Astrocyte (in vitro differentiated cells and primary cell): ENCODE results near the gene PGGHG. TPM values are rescaled to one million over a fixed set of nuclear protein-coding genes. Genes with fewer than 3 reads are reported as not detected.
A peak's percentile ranks its signal among the peaks of the same experiment; 100 is the strongest.
"Not testable (repeated sequence)": the region's sequence is repeated elsewhere in the genome, so short reads cannot be mapped to it uniquely, and the experiment has no call there.

Experiments used
- DNase-seq: peaks from one replicate; pipeline ENCODE4 v3.0.0-alpha.2; 2010; ENCODE audit warnings: low read depth
- FAIRE-seq: peaks from 2 replicates; lab custom pipeline; 2011; peaks lifted over from hg19 to GRCh38; lab: Jason Lieb, UNC
- H2AFZ ChIP-seq: 2 replicates; pipeline ENCODE4 v1.6.0; 2012; ENCODE audit warnings: low read depth, low read length, inconsistent platforms
- H3K27ac ChIP-seq: 2 replicates; pipeline ENCODE4 v1.5.1; 2011; ENCODE audit warnings: low read depth, low read length, inconsistent platforms
- H3K27me3 ChIP-seq: 2 replicates; pipeline ENCODE4 v1.6.0; 2011; ENCODE audit warnings: low read length, inconsistent platforms; ENCODE audit not compliant: insufficient read depth
- H3K36me3 ChIP-seq: 2 replicates; pipeline ENCODE4 v1.5.1; 2011; ENCODE audit warnings: low read length, inconsistent platforms; ENCODE audit not compliant: insufficient read depth
- H3K4me1 ChIP-seq: 2 replicates; pipeline ENCODE4 v1.5.1; 2011; ENCODE audit warnings: low read length, inconsistent platforms; ENCODE audit not compliant: insufficient read depth
- H3K4me2 ChIP-seq: 2 replicates; pipeline ENCODE4 v1.6.0; 2012; ENCODE audit warnings: low read length, inconsistent platforms
- H3K4me3 ChIP-seq: 2 replicates; pipeline ENCODE4 v1.5.1; 2011; ENCODE audit warnings: low read depth, mild to moderate bottlenecking, low read length, inconsistent platforms; ENCODE audit not compliant: insufficient read depth
- H3K79me2 ChIP-seq: 2 replicates; pipeline ENCODE4 v1.6.0; 2012; ENCODE audit warnings: mild to moderate bottlenecking, low read length, inconsistent platforms; ENCODE audit not compliant: insufficient read depth
- H3K9ac ChIP-seq: 2 replicates; pipeline ENCODE4 v1.6.0; 2012; ENCODE audit warnings: mild to moderate bottlenecking, low read length, inconsistent platforms
- H3K9me3 ChIP-seq: 2 replicates; pipeline ENCODE4 v1.5.1; 2012; ENCODE audit warnings: low read depth, mild to moderate bottlenecking, low read length, inconsistent platforms; ENCODE audit not compliant: insufficient read depth
- H4K20me1 ChIP-seq: 2 replicates; pipeline ENCODE4 v1.6.0; 2012; ENCODE audit warnings: low read length, inconsistent platforms; ENCODE audit not compliant: insufficient read depth
- H3K27ac Mint-ChIP-seq: one replicate; pipeline ENCODE4 v1.8.0; 2021; ENCODE audit warnings: mild to moderate bottlenecking, mixed read lengths; ENCODE audit not compliant: unreplicated experiment
- H3K27me3 Mint-ChIP-seq: one replicate; pipeline ENCODE4 v1.8.0; 2021; ENCODE audit warnings: low read depth, mixed read lengths; ENCODE audit not compliant: unreplicated experiment
- H3K36me3 Mint-ChIP-seq: one replicate; pipeline ENCODE4 v1.8.0; 2021; ENCODE audit warnings: low read depth, mixed read lengths; ENCODE audit not compliant: unreplicated experiment
- H3K4me1 Mint-ChIP-seq: one replicate; pipeline ENCODE4 v1.8.0; 2021; ENCODE audit warnings: low read depth, mixed read lengths; ENCODE audit not compliant: unreplicated experiment
- H3K4me3 Mint-ChIP-seq: one replicate; pipeline ENCODE4 v1.8.0; 2021; ENCODE audit warnings: mild to moderate bottlenecking, moderate library complexity, mixed read lengths; ENCODE audit not compliant: unreplicated experiment
- H3K9me3 Mint-ChIP-seq: one replicate; pipeline ENCODE4 v1.8.0; 2021; ENCODE audit warnings: mild to moderate bottlenecking, mixed read lengths; ENCODE audit not compliant: unreplicated experiment
- EZH2 ChIP-seq: IDR thresholded peaks from 2 replicates; pipeline ENCODE4 v1.6.1; 2012; ENCODE audit warnings: mild to moderate bottlenecking, low read length, inconsistent platforms; ENCODE audit not compliant: insufficient read depth
- total RNA-seq: library from RNA; stranded (reverse); gene quantifications from 2 replicates; pipeline ENCODE4 v1.2.1, GENCODE V29; 2021
- TF ChIP-seq, protein P1 (sequence below): IDR thresholded peaks from 2 replicates; pipeline ENCODE4 v1.5.1; 2011; ENCODE audit warnings: low read depth, mild to moderate bottlenecking, inconsistent platforms, low read length, moderate library complexity; ENCODE audit not compliant: insufficient read depth

PGGHG gene
- total RNA-seq, 1 donor from 2014 or later, result 25.1 TPM

- Histone ChIP-seq H3K4me2 (peak within 1 kb of the TSS; percentile 68), H4K20me1 (no peaks in the 10 kb centered on the region), H3K27ac (no peak within 1 kb of the TSS), H3K4me1 (peaks cover 16% of the 10 kb centered on the region), H3K79me2 (peaks cover 6% of the 10 kb centered on the region), H3K36me3 (no peaks in the 10 kb centered on the region), H3K4me3 (no peak within 1 kb of the TSS), H3K27me3 (peaks cover 26% of the 10 kb centered on the region), H3K9me3 (no peaks in the 10 kb centered on the region), H3K9ac (no peak within 1 kb of the TSS), H2AFZ (no peak within 1 kb of the TSS)
- FAIRE-seq (no peak), DNase-seq (peak; percentile 60)
- H3K27me3 Mint-ChIP-seq, result no peaks in the 10 kb centered on the region
- H3K9me3 Mint-ChIP-seq, result no peaks in the 10 kb centered on the region
- peaks cover 32% of the 10 kb centered on the region for H3K4me1 Mint-ChIP-seq
- peaks cover 6% of the 10 kb centered on the region for H3K36me3 Mint-ChIP-seq
- no peak for TF ChIP-seq EZH2
- peak within 1 kb of the TSS; percentile 83 for H3K27ac Mint-ChIP-seq
- peak within 1 kb of the TSS; percentile 95 for H3K4me3 Mint-ChIP-seq
Observed at GRCh38 chr11:313787-314553, 25.0 kb downstream of the PGGHG start, which contains the start of gene IFITM1. Gene IFITM1 (plus strand): TSS chr11:314040. CDS start chr11:314171, 131 bp downstream.

GRCh38 chr11:314554-314875 lies 25.6 kb downstream of the PGGHG start:
- H3K9ac ChIP-seq, H3K9me3 Mint-ChIP-seq, H3K27me3 Mint-ChIP-seq, DNase-seq, FAIRE-seq, H4K20me1 ChIP-seq, H3K4me3 ChIP-seq, H3K4me2 ChIP-seq, H3K9me3 ChIP-seq, H3K79me2 ChIP-seq, H2AFZ ChIP-seq, H3K27ac ChIP-seq, H3K36me3 Mint-ChIP-seq, H3K36me3 ChIP-seq: not testable (repeated sequence)
- Mint-ChIP-seq H3K27ac (peak overlapping the region; percentile 83), H3K4me1 (peaks cover 27% of the 10 kb centered on the region), H3K4me3 (peak overlapping the region; percentile 95)
- Histone ChIP-seq H3K4me1 (peaks cover 13% of the 10 kb centered on the region), H3K27me3 (peaks cover 26% of the 10 kb centered on the region)

- peaks cover 10% of the 10 kb centered on the region for H3K4me1 ChIP-seq
- H4K20me1 ChIP-seq, result no peaks in the 10 kb centered on the region
- Mint-ChIP-seq H3K27ac (peak overlapping the region; percentile 47), H3K9me3 (no peaks in the 10 kb centered on the region), H3K4me1 (peaks cover 26% of the 10 kb centered on the region), H3K27me3 (no peaks in the 10 kb centered on the region), H3K36me3 (peaks cover 4% of the 10 kb centered on the region), H3K4me3 (peak overlapping the region; percentile 95)
- TF ChIP-seq, protein P1, sequence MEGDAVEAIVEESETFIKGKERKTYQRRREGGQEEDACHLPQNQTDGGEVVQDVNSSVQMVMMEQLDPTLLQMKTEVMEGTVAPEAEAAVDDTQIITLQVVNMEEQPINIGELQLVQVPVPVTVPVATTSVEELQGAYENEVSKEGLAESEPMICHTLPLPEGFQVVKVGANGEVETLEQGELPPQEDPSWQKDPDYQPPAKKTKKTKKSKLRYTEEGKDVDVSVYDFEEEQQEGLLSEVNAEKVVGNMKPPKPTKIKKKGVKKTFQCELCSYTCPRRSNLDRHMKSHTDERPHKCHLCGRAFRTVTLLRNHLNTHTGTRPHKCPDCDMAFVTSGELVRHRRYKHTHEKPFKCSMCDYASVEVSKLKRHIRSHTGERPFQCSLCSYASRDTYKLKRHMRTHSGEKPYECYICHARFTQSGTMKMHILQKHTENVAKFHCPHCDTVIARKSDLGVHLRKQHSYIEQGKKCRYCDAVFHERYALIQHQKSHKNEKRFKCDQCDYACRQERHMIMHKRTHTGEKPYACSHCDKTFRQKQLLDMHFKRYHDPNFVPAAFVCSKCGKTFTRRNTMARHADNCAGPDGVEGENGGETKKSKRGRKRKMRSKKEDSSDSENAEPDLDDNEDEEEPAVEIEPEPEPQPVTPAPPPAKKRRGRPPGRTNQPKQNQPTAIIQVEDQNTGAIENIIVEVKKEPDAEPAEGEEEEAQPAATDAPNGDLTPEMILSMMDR, result no peak
- TF ChIP-seq EZH2, result no peak
- H3K4me3 ChIP-seq, result no peak overlapping the region
- no peak overlapping the region for H2AFZ ChIP-seq
- no peak for FAIRE-seq
- no peak overlapping the region for H3K27ac ChIP-seq
- peaks cover 6% of the 10 kb centered on the region for H3K79me2 ChIP-seq
- no peaks in the 10 kb centered on the region for H3K36me3 ChIP-seq
- H3K27me3 ChIP-seq, result peaks cover 26% of the 10 kb centered on the region
- H3K9me3 ChIP-seq, result no peaks in the 10 kb centered on the region
- DNase-seq, result no peak
- H3K9ac ChIP-seq, result no peak overlapping the region
- no peak overlapping the region for H3K4me2 ChIP-seq
Observed at GRCh38 chr11:315051-315481, 26.1 kb downstream of the PGGHG start.
